ENCODE data around the gene ONECUT3. TPM values are rescaled to one million over a fixed set of nuclear protein-coding genes. Genes with fewer than 3 reads are reported as not detected.

ONECUT3 gene
- polyA plus RNA-seq, 1 donor (not counting 4 experiments of a cell fraction or from before 2014, with no cell fraction given) = 0.01 TPM

GRCh38 chr19:1811942-1812425 lies 58.7 kb downstream of the ONECUT3 start, which contains the start of gene ATP8B3:
Gene ATP8B3 (minus strand): TSS chr19:1812276. CDS start chr19:1811736, 540 bp downstream.
- H3K27me3 ChIP-seq (ENCODE audit: control insufficient read depth, extremely low read depth, insufficient read depth, low read length) = no peaks in the 10 kb centered on the region
- H3K27ac ChIP-seq (ENCODE audit: control insufficient read depth, insufficient read depth, low read length) = no peak within 1 kb of the TSS
- dilution Hi-C loops (cut with MboI; ENCODE audit: extremely low pct_ligation_motif_present, low sequenced_read_pairs) = no loop called here
- peak within 1 kb of the TSS; percentile 50 for H3K9ac ChIP-seq (ENCODE audit: control insufficient read depth, extremely low read depth, insufficient read depth, low read length)
- peak within 1 kb of the TSS; percentile 86 for H2AFZ ChIP-seq (ENCODE audit: control insufficient read depth, low read length)
- H3K9me1 ChIP-seq (ENCODE audit: control insufficient read depth, extremely low read depth, insufficient read depth, low read length) = no peaks in the 10 kb centered on the region
- peaks cover 5 to 9% of the 10 kb centered on the region in 2 experiments for H3K36me3 ChIP-seq (ENCODE audit: control insufficient read depth in 2 of 2, extremely low read depth in 1 of 2, insufficient read depth in 2 of 2, low read length in 2 of 2)
- peak within 1 kb of the TSS; percentile 95 for H3K4me2 ChIP-seq (ENCODE audit: control insufficient read depth, extremely low read depth, insufficient read depth, low read depth, low read length)
- H3K4me3 ChIP-seq (ENCODE audit: control insufficient read depth in 2 of 3, extremely low read depth in 1 of 3, insufficient read depth in 2 of 3, low read depth in 1 of 3, low read length in 3 of 3) = peak within 1 kb of the TSS; percentile 46 to 77 (median 76)
- peak; percentile 53 for DNase-seq (ENCODE audit: low read depth, low spot score)
- H4K20me1 ChIP-seq (ENCODE audit: control insufficient read depth, extremely low read depth, insufficient read depth, low read length) = no peaks in the 10 kb centered on the region
- H3K79me2 ChIP-seq (ENCODE audit: control insufficient read depth, insufficient read depth, low read length) = no peaks in the 10 kb centered on the region
- peaks cover 14% of the 10 kb centered on the region for H3K4me1 ChIP-seq (ENCODE audit: control insufficient read depth, extremely low read depth, insufficient read depth, low read length)
- FAIRE-seq = no peak
- no peaks in the 10 kb centered on the region for H3K9me3 ChIP-seq (ENCODE audit: control insufficient read depth, low read depth, low read length)
- TF ChIP-seq CTCF (optimal IDR thresholded peaks at IDR 0.05 in 1 of 3, IDR thresholded peaks at IDR 0.05 in 1 of 3, conservative IDR thresholded peaks at IDR 0.05 in 1 of 3; ENCODE audit: extremely low read depth in 1 of 3, insufficient read depth in 2 of 3, low read length in 3 of 3) (peak in 1 of 3 experiments; percentile 31), EZH2 (IDR thresholded peaks at IDR 0.05; ENCODE audit: low read length) (no peak)

GRCh38 chr19:1812426-1813191 lies 59.3 kb downstream of the ONECUT3 start:
- Histone ChIP-seq H3K9ac (ENCODE audit: control insufficient read depth, extremely low read depth, insufficient read depth, low read length) (peak overlapping the region; percentile 50), H3K4me1 (ENCODE audit: control insufficient read depth, extremely low read depth, insufficient read depth, low read length) (peaks cover 14% of the 10 kb centered on the region), H3K27me3 (ENCODE audit: control insufficient read depth, extremely low read depth, insufficient read depth, low read length) (no peaks in the 10 kb centered on the region), H3K9me1 (ENCODE audit: control insufficient read depth, extremely low read depth, insufficient read depth, low read length) (no peaks in the 10 kb centered on the region), H3K9me3 (ENCODE audit: control insufficient read depth, low read depth, low read length) (no peaks in the 10 kb centered on the region), H3K36me3 (ENCODE audit: control insufficient read depth in 2 of 2, extremely low read depth in 1 of 2, insufficient read depth in 2 of 2, low read length in 2 of 2) (peaks cover 11 to 12% of the 10 kb centered on the region in 2 experiments), H3K4me2 (ENCODE audit: control insufficient read depth, extremely low read depth, insufficient read depth, low read depth, low read length) (peak overlapping the region; percentile 95), H2AFZ (ENCODE audit: control insufficient read depth, low read length) (peak overlapping the region; percentile 86), H3K27ac (ENCODE audit: control insufficient read depth, insufficient read depth, low read length) (no peak overlapping the region), H4K20me1 (ENCODE audit: control insufficient read depth, extremely low read depth, insufficient read depth, low read length) (no peaks in the 10 kb centered on the region), H3K79me2 (ENCODE audit: control insufficient read depth, insufficient read depth, low read length) (no peaks in the 10 kb centered on the region), H3K4me3 (ENCODE audit: control insufficient read depth in 2 of 3, extremely low read depth in 1 of 3, insufficient read depth in 2 of 3, low read depth in 1 of 3, low read length in 3 of 3) (peak overlapping the region; percentile 46 to 77 (median 76))
- TF ChIP-seq EZH2 (IDR thresholded peaks at IDR 0.05; ENCODE audit: low read length) (no peak), CTCF (optimal IDR thresholded peaks at IDR 0.05 in 1 of 3, IDR thresholded peaks at IDR 0.05 in 1 of 3, conservative IDR thresholded peaks at IDR 0.05 in 1 of 3; ENCODE audit: extremely low read depth in 1 of 3, insufficient read depth in 2 of 3, low read length in 3 of 3) (peak; percentile 74 to 82 (median 77))
- peak; percentile 79 for FAIRE-seq
- peak; percentile 84 for DNase-seq (ENCODE audit: low read depth, low spot score)
- dilution Hi-C loops (cut with MboI; ENCODE audit: extremely low pct_ligation_motif_present, low sequenced_read_pairs) = no loop called here

Data from keratinocyte (primary cell).